ENCODE results near the gene AREL1.

DNA sequence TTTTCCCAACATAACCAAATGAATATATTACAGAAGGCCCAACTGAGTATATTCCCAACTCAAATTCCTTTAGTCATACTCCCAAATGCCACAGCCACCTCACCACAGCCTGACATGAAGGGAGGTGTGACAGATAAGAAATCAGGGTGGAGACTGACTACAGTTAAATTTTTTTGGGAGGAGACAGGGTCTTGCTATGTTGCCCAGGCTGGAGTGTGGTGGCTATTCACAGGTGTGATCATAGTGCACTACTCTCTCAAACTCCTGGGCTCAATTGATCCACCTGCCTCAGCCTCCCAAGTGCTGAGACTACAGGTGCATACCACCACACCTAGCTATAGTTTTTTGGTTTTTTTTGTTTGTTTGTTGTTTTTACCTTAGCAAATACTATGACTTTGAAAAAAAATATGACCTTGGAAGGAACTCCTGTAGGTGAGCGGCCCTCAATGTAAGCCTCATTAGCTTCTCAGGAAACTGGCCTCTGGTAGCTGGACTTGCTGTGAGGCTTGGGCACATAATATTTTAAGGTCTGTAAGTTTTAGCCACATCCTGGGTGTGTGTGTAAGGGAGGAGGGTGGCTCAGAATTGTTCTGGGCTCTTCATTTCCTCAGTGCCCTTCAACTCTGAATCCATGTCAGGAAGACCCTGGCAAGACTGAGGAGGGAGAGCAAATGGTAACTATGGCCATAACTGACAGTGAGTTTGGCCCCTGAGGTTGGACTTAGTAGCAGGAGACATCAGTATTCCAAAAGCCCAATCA, 61.8 kb downstream of the AREL1 start:
- TF ChIP-seq POLR2AphosphoS5 (IDR thresholded peaks at IDR 0.05; ENCODE audit: low read depth, low read length) (no peak), POLR2A (IDR thresholded peaks at IDR 0.05; ENCODE audit: low read depth, low read length) (no peak), SPI1 (IDR thresholded peaks at IDR 0.05; ENCODE audit: low read depth, low read length) (no peak), PAX5 (IDR thresholded peaks at IDR 0.05; ENCODE audit: insufficient read depth, low read length, severe bottlenecking) (no peak), TAF1 (IDR thresholded peaks at IDR 0.05; ENCODE audit: low read depth, low read length) (no peak), POU2F2 (IDR thresholded peaks at IDR 0.05; ENCODE audit: low read depth, low read length) (no peak)
